Endothelial cell (in vitro differentiated cells): ENCODE results near the gene CHST11. TPM values are rescaled to one million over a fixed set of nuclear protein-coding genes. Genes with fewer than 3 reads are reported as not detected.

Experiments used
- DNase-seq: peaks from one replicate; pipeline ENCODE4 v3.0.0; 2021; ENCODE audit warnings: low spot score
- H3K27ac Mint-ChIP-seq: one replicate; pipeline ENCODE4 v1.8.0; 2021; ENCODE audit warnings: mixed read lengths, inconsistent platforms; ENCODE audit not compliant: unreplicated experiment
- H3K27me3 Mint-ChIP-seq: one replicate; pipeline ENCODE4 v1.8.0; 2021; ENCODE audit warnings: mild to moderate bottlenecking, moderate library complexity, mixed read lengths, inconsistent platforms; ENCODE audit not compliant: unreplicated experiment
- H3K36me3 Mint-ChIP-seq: one replicate; pipeline ENCODE4 v1.8.0; 2021; ENCODE audit warnings: mild to moderate bottlenecking, low read depth, mixed read lengths, inconsistent platforms; ENCODE audit not compliant: unreplicated experiment
- H3K4me1 Mint-ChIP-seq: one replicate; pipeline ENCODE4 v1.8.0; 2021; ENCODE audit warnings: mild to moderate bottlenecking, mixed read lengths, inconsistent platforms; ENCODE audit not compliant: unreplicated experiment
- H3K4me3 Mint-ChIP-seq: one replicate; pipeline ENCODE4 v1.8.0; 2021; ENCODE audit warnings: mild to moderate bottlenecking, mixed read lengths, inconsistent platforms; ENCODE audit not compliant: unreplicated experiment
- H3K9me3 Mint-ChIP-seq: one replicate; pipeline ENCODE4 v1.8.0; 2021; ENCODE audit warnings: mixed read lengths, inconsistent platforms; ENCODE audit not compliant: unreplicated experiment
- CTCF ChIP-seq: fragments of 200-600 bp; sonication (generic); IDR thresholded peaks from one replicate; pipeline ENCODE4 v1.5.0; 2021; ENCODE audit warnings: antibody characterized with exemption; ENCODE audit not compliant: unreplicated experiment
- total RNA-seq: library from RNA; stranded (reverse); fragmentation: NEBNext Ultra II Directional; extraction: Animal tissue kit (Norgen Biotek cat#: 25700); gene quantifications from one replicate; pipeline ENCODE4 v1.2.1, GENCODE V29; 2021; ENCODE audit not compliant: unreplicated experiment

CHST11 gene
- total RNA-seq, 1 donor from 2014 or later, result 11.8 TPM

GRCh38 chr12:104479123-104479662 lies 22.4 kb downstream of the CHST11 start:
- Mint-ChIP-seq H3K27me3 (peaks cover 6% of the 10 kb centered on the region), H3K36me3 (peaks cover 13% of the 10 kb centered on the region), H3K4me3 (no peak overlapping the region), H3K4me1 (peaks cover 13% of the 10 kb centered on the region), H3K27ac (no peak overlapping the region), H3K9me3 (peaks cover 6% of the 10 kb centered on the region)
- TF ChIP-seq CTCF, result no peak
- no peak for DNase-seq

- Mint-ChIP-seq H3K4me1 (peaks cover 13% of the 10 kb centered on the region), H3K4me3 (no peak overlapping the region), H3K9me3 (peaks cover 6% of the 10 kb centered on the region), H3K27me3 (peaks cover 6% of the 10 kb centered on the region), H3K36me3 (peaks cover 13% of the 10 kb centered on the region), H3K27ac (no peak overlapping the region)
- TF ChIP-seq CTCF, result no peak
- DNase-seq, result no peak
Observed at GRCh38 chr12:104480012-104480411, 23.3 kb downstream of the CHST11 start.

GRCh38 chr12:104480826-104481440 lies 24.2 kb downstream of the CHST11 start:
- peaks cover 13% of the 10 kb centered on the region for H3K36me3 Mint-ChIP-seq
- DNase-seq, result no peak
- peaks cover 6% of the 10 kb centered on the region for H3K9me3 Mint-ChIP-seq
- TF ChIP-seq CTCF, result no peak
- H3K27me3 Mint-ChIP-seq, result peaks cover 6% of the 10 kb centered on the region
- H3K4me1 Mint-ChIP-seq, result peaks cover 13% of the 10 kb centered on the region
- no peak overlapping the region for H3K4me3 Mint-ChIP-seq
- peak overlapping the region; percentile 31 for H3K27ac Mint-ChIP-seq

- Mint-ChIP-seq H3K4me1 (peaks cover 15% of the 10 kb centered on the region), H3K36me3 (peaks cover 13% of the 10 kb centered on the region), H3K4me3 (no peak overlapping the region), H3K9me3 (peaks cover 6% of the 10 kb centered on the region), H3K27me3 (peaks cover 6% of the 10 kb centered on the region), H3K27ac (no peak overlapping the region)
- no peak for TF ChIP-seq CTCF
- DNase-seq, result no peak
Observed at GRCh38 chr12:104482113-104482512, 25.4 kb downstream of the CHST11 start.

GRCh38 chr12:104482748-104483147 lies 26.0 kb downstream of the CHST11 start:
- TF ChIP-seq CTCF, result no peak
- Mint-ChIP-seq H3K4me1 (peaks cover 15% of the 10 kb centered on the region), H3K36me3 (peaks cover 13% of the 10 kb centered on the region), H3K27me3 (peaks cover 6% of the 10 kb centered on the region), H3K4me3 (no peak overlapping the region), H3K27ac (no peak overlapping the region), H3K9me3 (peaks cover 6% of the 10 kb centered on the region)
- DNase-seq, result no peak
